ENCODE data around the gene OPALIN. TPM values are rescaled to one million over a fixed set of nuclear protein-coding genes. Genes with fewer than 3 reads are reported as not detected.

OPALIN gene
- polyA plus RNA-seq, 3 donors, result not detected

DNA sequence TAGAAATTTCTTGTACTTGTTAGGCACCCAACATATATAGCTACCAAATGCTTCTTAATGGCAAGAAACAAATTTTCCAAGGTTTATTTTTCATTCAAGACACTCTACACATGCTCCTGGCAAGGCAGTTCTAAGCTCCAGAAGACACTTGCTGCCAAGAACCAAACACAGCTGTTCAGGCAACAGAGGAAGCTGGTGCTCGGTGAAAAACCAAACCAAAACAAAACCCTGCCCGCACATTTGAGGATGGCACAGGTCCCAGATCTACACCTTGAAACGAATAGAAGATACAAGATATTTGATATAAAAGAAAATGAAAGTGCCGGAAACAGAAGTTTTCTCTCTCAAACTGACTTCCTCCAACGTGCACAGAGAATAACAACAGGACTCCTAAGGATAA lies 59.4 kb downstream of the OPALIN start:
- no peak for DNase-seq

DNA sequence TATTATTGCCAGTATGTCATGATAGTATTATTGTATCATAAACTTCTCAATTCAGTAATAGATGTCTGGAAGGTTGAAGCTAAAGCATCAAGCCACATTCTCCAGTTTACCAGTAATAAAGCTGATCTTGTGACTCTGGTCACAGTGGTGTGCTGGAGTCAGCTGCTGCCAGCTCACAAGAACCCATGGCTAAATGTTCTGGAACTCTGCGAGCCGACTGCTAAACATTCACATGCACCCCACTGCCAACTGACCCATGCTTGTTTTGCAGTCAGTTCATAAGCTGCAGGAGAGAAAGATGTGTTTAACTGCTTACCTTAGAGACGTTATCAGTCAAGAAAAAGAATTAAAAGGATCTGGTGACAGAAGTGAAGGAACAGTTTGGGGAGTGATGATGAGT lies 60.4 kb downstream of the OPALIN start:
- no peak for DNase-seq

DNA sequence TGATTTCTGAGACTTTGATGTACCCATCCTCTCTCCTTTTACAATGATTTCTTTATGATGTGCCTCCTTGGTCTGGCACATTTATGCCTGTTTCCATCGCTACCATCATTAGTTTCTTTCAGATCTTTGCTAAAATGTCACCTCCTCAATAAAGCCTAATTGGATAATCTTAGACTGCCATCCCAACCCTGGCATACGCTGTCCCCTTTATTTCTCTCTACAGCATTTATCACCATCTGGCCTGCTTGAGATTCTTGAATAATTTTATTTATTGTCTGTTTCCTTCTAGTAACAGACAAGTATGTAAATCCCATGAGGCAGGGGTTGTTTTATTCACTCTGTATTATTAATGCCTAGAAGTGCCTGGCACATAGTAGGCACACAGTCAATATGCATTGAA lies 61.3 kb downstream of the OPALIN start:
- DNase-seq, result no peak

GRCh38 chr10:96295475-96295874 lies 63.3 kb downstream of the OPALIN start:
- no peak for DNase-seq

Other genes with a start within 250 kb of the OPALIN start
- 10 to 100 TPM; 32.4 to 55.3 (median 50.5) TPM for gene ZNF518A, start 228.7 kb downstream of the OPALIN start, polyA plus RNA-seq (ENCODE audit: insufficient read length in 3 of 3)
- gene BLNK, start 87.4 kb downstream of the OPALIN start, polyA plus RNA-seq (ENCODE audit: insufficient read length in 3 of 3), result 10 to 100 TPM; 36.9 to 59.3 (median 47.2) TPM
- gene DNTT, start 54.6 kb downstream of the OPALIN start, polyA plus RNA-seq (ENCODE audit: insufficient read length in 3 of 3), result under 1 TPM in 2 of 3 donors, not detected in 1; 0.12 to 0.34 TPM
- 1 to 10 TPM in 2 of 3 donors, under 1 TPM in 1; 0.71 to 1.1 (median 1.1) TPM for gene TLL2, start 154.9 kb upstream of the OPALIN start, polyA plus RNA-seq (ENCODE audit: insufficient read length in 3 of 3)
- 100 to 1,000 TPM; 172 to 194 (median 185) TPM for gene TM9SF3, start 228.0 kb upstream of the OPALIN start, polyA plus RNA-seq (ENCODE audit: insufficient read length in 3 of 3)

Data from renal pelvis (tissue), 4 donors.